ENCODE data around the gene XYLT1. TPM values are rescaled to one million over a fixed set of nuclear protein-coding genes. Genes with fewer than 3 reads are reported as not detected.
"Not testable (repeated sequence)": the region's sequence is repeated elsewhere in the genome, so short reads cannot be mapped to it uniquely, and the experiment has no call there.

XYLT1 gene
- total RNA-seq, 3 donors from 2014 or later: 23.1 to 44.0 (median 34.1) TPM

DNA sequence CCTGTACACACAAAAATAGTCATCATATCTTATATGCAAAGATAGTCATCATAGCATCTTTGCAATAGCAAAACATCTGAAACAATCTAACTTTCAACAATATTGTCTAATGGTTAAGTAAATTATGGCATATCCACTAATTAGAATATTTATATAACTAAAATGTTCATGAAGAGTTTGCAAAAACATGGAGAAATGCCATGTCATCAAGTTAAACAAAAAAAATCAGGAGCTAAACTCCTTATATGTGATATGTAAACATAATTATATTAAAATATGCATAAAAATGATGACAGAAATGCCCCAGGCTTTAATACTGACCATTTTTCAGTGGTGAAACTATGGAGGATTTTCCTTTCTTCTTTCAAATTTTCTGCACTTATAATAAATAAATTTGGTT is 22.3 kb upstream of the XYLT1 start:
- no peak for DNase-seq
- intact Hi-C loops (cut with DNase I, micrococcal nuclease): no loop called here
- Histone ChIP-seq H3K4me1 (ENCODE audit: low read depth) (no peaks in the 10 kb centered on the region), H3K36me3 (ENCODE audit: low read depth) (no peaks in the 10 kb centered on the region), H3K4me3 (no peak overlapping the region), H3K9me3 (no peaks in the 10 kb centered on the region)
- TF ChIP-seq, protein P1, sequence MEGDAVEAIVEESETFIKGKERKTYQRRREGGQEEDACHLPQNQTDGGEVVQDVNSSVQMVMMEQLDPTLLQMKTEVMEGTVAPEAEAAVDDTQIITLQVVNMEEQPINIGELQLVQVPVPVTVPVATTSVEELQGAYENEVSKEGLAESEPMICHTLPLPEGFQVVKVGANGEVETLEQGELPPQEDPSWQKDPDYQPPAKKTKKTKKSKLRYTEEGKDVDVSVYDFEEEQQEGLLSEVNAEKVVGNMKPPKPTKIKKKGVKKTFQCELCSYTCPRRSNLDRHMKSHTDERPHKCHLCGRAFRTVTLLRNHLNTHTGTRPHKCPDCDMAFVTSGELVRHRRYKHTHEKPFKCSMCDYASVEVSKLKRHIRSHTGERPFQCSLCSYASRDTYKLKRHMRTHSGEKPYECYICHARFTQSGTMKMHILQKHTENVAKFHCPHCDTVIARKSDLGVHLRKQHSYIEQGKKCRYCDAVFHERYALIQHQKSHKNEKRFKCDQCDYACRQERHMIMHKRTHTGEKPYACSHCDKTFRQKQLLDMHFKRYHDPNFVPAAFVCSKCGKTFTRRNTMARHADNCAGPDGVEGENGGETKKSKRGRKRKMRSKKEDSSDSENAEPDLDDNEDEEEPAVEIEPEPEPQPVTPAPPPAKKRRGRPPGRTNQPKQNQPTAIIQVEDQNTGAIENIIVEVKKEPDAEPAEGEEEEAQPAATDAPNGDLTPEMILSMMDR (IDR thresholded peaks at IDR 0.05): no peak
- ATAC-seq: no peak

DNA sequence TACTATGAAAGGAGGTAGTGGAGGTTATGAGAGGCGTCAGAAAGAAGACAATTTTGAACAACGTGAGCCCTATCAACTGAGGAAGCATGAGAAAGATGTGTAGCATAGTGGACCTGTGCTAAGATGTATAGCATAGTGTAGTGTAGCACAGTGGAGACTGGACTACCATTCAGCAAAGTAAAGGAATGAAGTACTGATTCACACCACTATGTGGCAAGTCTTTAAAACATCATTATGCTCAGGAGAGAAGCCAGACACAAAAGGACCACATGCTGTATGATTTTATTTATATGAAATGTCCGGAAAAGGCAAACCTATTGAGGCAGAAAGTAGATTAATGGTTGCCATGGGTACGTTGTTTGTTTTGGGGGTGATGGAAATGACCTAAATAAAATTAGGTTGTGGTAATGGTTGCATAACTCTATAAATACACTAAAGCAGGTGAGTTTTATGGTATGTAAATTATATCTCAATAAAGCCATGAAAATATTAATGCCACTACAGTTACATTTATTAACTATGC is 20.4 kb upstream of the XYLT1 start:
- DNase-seq: no peak
- no peak for ATAC-seq
- Histone ChIP-seq H3K4me1 (ENCODE audit: low read depth) (no peaks in the 10 kb centered on the region), H3K9me3 (no peaks in the 10 kb centered on the region), H3K4me3 (no peak overlapping the region), H3K36me3 (ENCODE audit: low read depth) (no peaks in the 10 kb centered on the region)
- TF ChIP-seq, protein P1 (IDR thresholded peaks at IDR 0.05): no peak
- intact Hi-C loops (cut with DNase I, micrococcal nuclease): no loop called here

DNA sequence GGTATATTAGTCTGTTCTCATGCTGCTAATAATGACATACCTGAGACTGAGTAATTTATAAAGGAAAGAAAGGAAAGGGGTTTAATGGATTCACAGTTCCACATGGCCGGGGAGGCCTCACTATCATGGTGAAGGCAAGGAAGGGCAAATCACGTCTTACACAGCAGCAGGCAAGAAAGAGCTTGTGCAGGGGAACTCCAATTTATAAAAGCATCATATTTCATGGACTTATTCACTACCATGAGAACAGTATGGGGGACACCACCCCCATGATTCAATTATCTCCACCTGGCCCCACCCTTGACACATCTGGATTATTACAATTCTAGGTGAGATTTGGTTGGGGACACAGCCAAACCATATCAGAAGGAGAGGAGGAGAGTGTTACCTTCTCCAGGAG is 17.7 kb upstream of the XYLT1 start:
- intact Hi-C loops (cut with DNase I, micrococcal nuclease): no loop called here
- no peak overlapping the region for H3K4me3 ChIP-seq
- ATAC-seq: no peak
- DNase-seq: no peak
- TF ChIP-seq, protein P1 (IDR thresholded peaks at IDR 0.05): no peak
- H3K36me3 ChIP-seq (ENCODE audit: low read depth): no peaks in the 10 kb centered on the region
- no peaks in the 10 kb centered on the region for H3K9me3 ChIP-seq
- no peaks in the 10 kb centered on the region for H3K4me1 ChIP-seq (ENCODE audit: low read depth)

DNA sequence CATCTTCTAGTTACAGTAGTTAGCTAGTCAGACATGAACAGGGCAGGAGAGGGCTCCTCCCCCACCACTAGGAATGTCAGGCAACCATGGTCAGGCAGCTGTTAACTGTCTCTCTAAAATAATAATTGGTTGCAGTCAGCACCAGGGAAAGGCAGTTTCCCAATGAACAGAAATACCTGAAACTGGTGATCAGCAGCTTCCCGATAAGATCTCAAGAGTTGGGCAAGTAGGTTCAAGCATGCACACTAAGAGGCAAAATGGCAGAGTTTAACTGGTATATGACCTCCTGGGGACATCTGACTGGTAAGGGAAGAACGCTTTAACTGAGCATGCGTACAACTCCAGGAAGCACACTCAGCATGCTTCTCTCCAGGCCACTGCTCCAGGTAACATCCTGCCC is 12.6 kb upstream of the XYLT1 start:
- Histone ChIP-seq H3K36me3 (ENCODE audit: low read depth) (no peaks in the 10 kb centered on the region), H3K9me3 (no peaks in the 10 kb centered on the region), H3K4me3 (no peak overlapping the region), H3K4me1 (ENCODE audit: low read depth) (peaks cover 5% of the 10 kb centered on the region)
- TF ChIP-seq, protein P1 (IDR thresholded peaks at IDR 0.05): no peak
- intact Hi-C loops (cut with DNase I, micrococcal nuclease): no loop called here
- DNase-seq (no peak), ATAC-seq (no peak)

DNA sequence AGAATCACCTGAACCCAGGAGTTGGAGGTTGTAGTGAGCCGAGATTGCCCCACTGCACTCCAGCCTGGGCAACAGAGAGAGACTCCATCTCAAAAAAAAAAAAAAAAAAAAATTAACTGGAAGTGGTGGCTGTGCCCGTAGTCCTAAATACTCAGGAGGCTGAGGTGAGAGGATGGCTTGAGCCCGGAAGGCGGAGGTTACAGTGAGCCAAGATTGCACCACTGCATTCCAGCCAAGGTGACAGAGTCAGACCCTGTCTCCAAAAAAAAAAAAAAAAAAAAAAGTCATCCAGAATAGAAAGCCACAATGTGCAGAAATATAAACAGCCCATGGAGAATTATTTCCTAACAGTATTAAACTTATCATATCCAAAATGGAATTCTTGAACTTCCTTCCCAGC is 11.6 kb upstream of the XYLT1 start:
- not testable (repeated sequence) for H3K4me3 ChIP-seq

DNA sequence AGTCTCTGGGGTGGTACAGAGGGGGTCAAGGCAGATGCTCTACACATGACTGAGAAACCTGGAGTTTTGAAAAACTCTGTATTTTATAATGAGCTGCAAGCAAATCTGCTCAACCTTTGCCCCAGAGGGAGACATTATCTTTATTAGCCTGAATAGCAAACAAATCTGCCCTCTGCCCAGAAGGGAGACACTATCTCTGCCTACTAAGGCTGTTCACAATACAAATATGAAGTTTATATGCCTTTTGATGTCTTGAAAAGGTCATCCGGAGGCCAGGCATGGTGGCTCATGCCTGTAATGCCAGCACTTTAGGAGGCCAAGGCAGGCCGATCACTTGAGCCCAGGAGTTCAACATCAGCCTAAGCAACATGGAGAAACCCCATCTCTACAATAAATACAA is 11.0 kb upstream of the XYLT1 start:
- ATAC-seq: peak; percentile 93
- H3K4me1 ChIP-seq (ENCODE audit: low read depth): peaks cover 5% of the 10 kb centered on the region
- no peaks in the 10 kb centered on the region for H3K9me3 ChIP-seq
- TF ChIP-seq, protein P1 (IDR thresholded peaks at IDR 0.05): no peak
- no peaks in the 10 kb centered on the region for H3K36me3 ChIP-seq (ENCODE audit: low read depth)
- intact Hi-C loops (cut with DNase I, micrococcal nuclease): no loop called here
- DNase-seq: peak in 1 of 3 donors; percentile 44
- H3K4me3 ChIP-seq: no peak overlapping the region

More for the DNA sequence above, 11.6 kb upstream of the XYLT1 start:
- DNase-seq; ATAC-seq; H3K9me3 ChIP-seq; H3K4me1 ChIP-seq (ENCODE audit: low read depth); intact Hi-C loops (cut with DNase I, micrococcal nuclease); H3K36me3 ChIP-seq (ENCODE audit: low read depth): not testable (repeated sequence)

DNA sequence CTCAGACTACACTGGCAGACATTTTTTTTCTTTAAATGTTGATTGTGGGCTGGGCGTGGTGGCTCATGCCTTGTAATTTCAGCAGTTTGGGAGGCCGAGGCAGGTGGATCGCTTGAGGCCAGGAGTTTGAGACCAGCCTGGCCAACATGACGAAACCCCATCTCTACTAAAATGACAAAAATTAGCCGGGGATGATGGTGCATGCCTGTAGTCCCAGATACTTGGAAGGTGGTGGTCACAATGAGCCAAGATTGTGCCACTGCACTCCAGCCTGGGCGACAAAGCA is 6.4 kb upstream of the XYLT1 start:
- DNase-seq; H3K4me1 ChIP-seq (ENCODE audit: low read depth); H3K4me3 ChIP-seq; H3K9me3 ChIP-seq; H3K36me3 ChIP-seq (ENCODE audit: low read depth); ATAC-seq; intact Hi-C loops (cut with DNase I, micrococcal nuclease): not testable (repeated sequence)
